ENCODE data around the gene CACHD1. TPM values are rescaled to one million over a fixed set of nuclear protein-coding genes. Genes with fewer than 3 reads are reported as not detected.

The CACHD1 gene
- total and polyA plus RNA-seq, 2 of the 8 experiments (the other 6 are each of a cell fraction or from before 2014, with no cell fraction given) = 22.2 to 42.5 TPM

DNA sequence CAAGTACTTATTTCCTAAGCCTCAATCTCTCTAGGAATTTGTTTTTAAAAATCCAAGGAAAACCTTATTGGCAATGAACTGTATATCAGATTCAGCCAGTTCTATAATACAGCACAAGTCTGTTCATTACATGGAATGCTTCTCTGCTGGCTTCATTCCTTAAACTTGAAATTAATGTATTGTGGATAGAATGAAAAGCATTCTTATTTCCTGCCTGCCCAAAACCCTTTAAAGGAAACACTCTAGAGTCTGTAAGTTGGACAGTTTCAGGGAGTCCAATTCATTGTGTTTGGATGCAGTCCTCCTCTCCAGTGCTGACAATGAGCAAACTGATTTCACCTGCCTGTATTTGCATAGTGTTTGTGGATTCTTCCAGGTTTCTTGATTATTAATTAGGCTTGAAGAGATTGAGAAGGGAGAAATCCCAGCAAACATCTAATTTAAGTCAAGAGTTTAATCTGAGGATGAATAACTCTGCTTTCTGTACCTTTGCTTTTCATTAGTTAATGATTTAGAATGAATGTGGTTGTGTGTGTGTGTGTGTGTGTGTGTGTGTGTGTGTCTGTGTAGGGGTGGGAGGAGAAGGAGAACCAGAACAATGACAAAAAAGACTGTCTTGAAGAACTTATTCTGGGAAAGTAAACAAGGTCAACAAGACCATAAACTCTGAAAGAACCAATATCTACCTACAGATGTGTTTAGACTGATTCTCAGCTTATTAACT is 61.2 kb downstream of the CACHD1 start:
- Histone ChIP-seq H3K27me3 (replicated peaks in 1 of 4; ENCODE audit: control insufficient read depth in 3 of 4, extremely low read depth in 1 of 4, insufficient read depth in 3 of 4, low read length in 3 of 4) (no peaks in the 10 kb centered on the region), H3K27ac (ENCODE audit: low read depth, low read length) (no peak overlapping the region), H3K4me1 (replicated peaks in 1 of 4; ENCODE audit: control insufficient read depth in 3 of 4, insufficient read depth in 4 of 4, low read length in 3 of 4) (peaks cover 2 to 16% (median 6%) of the 10 kb centered on the region in 4 experiments; a peak in 6 of 7 replicates), H2BK120ac (replicated peaks; ENCODE audit: low read depth, low read length) (no peak overlapping the region), H3K18ac (ENCODE audit: extremely low read depth, low read length) (no peak overlapping the region), H2AK5ac (ENCODE audit: low read depth, low read length) (no peak overlapping the region), H2BK20ac (ENCODE audit: low read length) (no peak overlapping the region), H3K4me2 (ENCODE audit: insufficient read depth in 1 of 2, low read depth in 2 of 2, low read length in 2 of 2) (no peak overlapping the region), H4K91ac (replicated peaks; ENCODE audit: insufficient read length, low read length) (no peak overlapping the region), H2BK15ac (ENCODE audit: low read length) (no peak overlapping the region), H3K23me2 (ENCODE audit: low read depth, low read length) (no peaks in the 10 kb centered on the region), H3K79me2 (ENCODE audit: control insufficient read depth in 1 of 2, insufficient read depth in 2 of 2, low read length in 2 of 2) (peaks cover 9 to 97% of the 10 kb centered on the region in 2 experiments; a peak in 3 of 4 replicates), H4K8ac (ENCODE audit: extremely low read depth, insufficient read depth, low read length) (no peak overlapping the region), H4K20me1 (replicated peaks in 1 of 2; ENCODE audit: control insufficient read depth in 1 of 2, insufficient read depth in 2 of 2, low read length in 2 of 2) (peaks cover 9 to 17% of the 10 kb centered on the region in 2 experiments), H3K4me3 (ENCODE audit: extremely low read depth in 1 of 4, insufficient read depth in 2 of 4, low read depth in 3 of 4, low read length in 4 of 4) (no peak overlapping the region), H3K23ac (ENCODE audit: insufficient read length) (no peak overlapping the region), H3K14ac (ENCODE audit: insufficient read length) (no peak overlapping the region), H2BK12ac (ENCODE audit: low read depth, low read length) (no peak overlapping the region), H2BK5ac (ENCODE audit: low read depth, low read length) (no peak overlapping the region), H2AFZ (ENCODE audit: low read length) (no peak overlapping the region), H3K9ac (replicated peaks in 1 of 4; ENCODE audit: extremely low read depth in 1 of 4, low read depth in 3 of 4, low read length in 3 of 4) (no peak overlapping the region), H3K79me1 (ENCODE audit: low read depth, low read length) (peaks cover 6% of the 10 kb centered on the region), H3K4ac (replicated peaks; ENCODE audit: insufficient read length, low read depth, low read length) (no peak overlapping the region), H4K5ac (ENCODE audit: insufficient read length, low read depth, low read length) (no peak overlapping the region), H3K56ac (replicated peaks; ENCODE audit: insufficient read length, low read depth, low read length) (no peak overlapping the region), H3K9me3 (ENCODE audit: insufficient read depth in 2 of 2, low read depth in 1 of 2, low read length in 1 of 2) (no peaks in the 10 kb centered on the region), H3K36me3 (ENCODE audit: control insufficient read depth in 2 of 4, insufficient read depth in 4 of 4, low read length in 3 of 4) (no peaks in the 10 kb centered on the region)
- ChIA-PET POLR2A (ENCODE audit: partially characterized antibody) (no interaction called here), CTCF (ENCODE audit: partially characterized antibody) (interaction anchor here (0.9 kb wide), 1 partner anchor 31 kb away, joined by 3 read pairs; no protein-coding TSS in a partner anchor)
- no peak for FAIRE-seq
- no peak for DNase-seq (ENCODE audit: low read depth in 1 of 2, low spot score in 2 of 2)
- TF ChIP-seq POLR2A (IDR thresholded peaks at IDR 0.05; ENCODE audit: control extremely low read depth in 1 of 2, low read depth in 2 of 2, low read length in 2 of 2) (no peak), RXRA (IDR thresholded peaks at IDR 0.05; ENCODE audit: insufficient read depth, low read depth, low read length) (no peak), HDAC2 (IDR thresholded peaks at IDR 0.05; ENCODE audit: borderline replicate concordance in 1 of 2, low read depth in 2 of 2, low read length in 2 of 2) (no peak)

Measured in H1 (cell line).